WTC11 (cell line): ENCODE measurements around the gene CHRNB4. TPM values are rescaled to one million over a fixed set of nuclear protein-coding genes. Genes with fewer than 3 reads are reported as not detected.

Source experiments
- ATAC-seq: fragments of 200-7000 bp; cut with Tn5 transposase; 2 replicates; pipeline ENCODE4 v1.10.0; 2021; ENCODE audit warnings: mild to moderate bottlenecking, moderate library complexity
- CTCF ChIA-PET: fragments of 300-600 bp; sonication (Branson Sonifier 250); formaldehyde crosslinking; loops from one replicate; lab custom pipeline; 2021; ENCODE audit warnings: antibody characterized with exemption; lab: Charles Lee
- POLR2A ChIA-PET: fragments of 350-600 bp; sonication (Branson Sonifier 250); formaldehyde crosslinking; loops from one replicate; lab custom pipeline; 2021; ENCODE audit warnings: antibody characterized with exemption; lab: Charles Lee
- DNase-seq: peaks from one replicate; pipeline ENCODE4 v3.0.0; 2021; ENCODE audit warnings: low spot score
- H3K27ac Mint-ChIP-seq: 2 replicates; pipeline ENCODE4 v1.8.0; 2021; ENCODE audit warnings: mixed read lengths
- H3K27me3 Mint-ChIP-seq: 2 replicates; pipeline ENCODE4 v1.8.0; 2021; ENCODE audit warnings: low read depth, mild to moderate bottlenecking, moderate library complexity, mixed read lengths
- H3K36me3 Mint-ChIP-seq: 2 replicates; pipeline ENCODE4 v1.8.0; 2021; ENCODE audit warnings: mixed read lengths
- H3K4me1 Mint-ChIP-seq: 2 replicates; pipeline ENCODE4 v1.8.0; 2022; ENCODE audit warnings: mixed read lengths
- H3K4me3 Mint-ChIP-seq: 2 replicates; pipeline ENCODE4 v1.8.0; 2021; ENCODE audit warnings: mild to moderate bottlenecking, moderate library complexity, mixed read lengths
- H3K9me3 Mint-ChIP-seq: 2 replicates; pipeline ENCODE4 v1.8.0; 2021; ENCODE audit warnings: mixed read lengths
- ARID4B ChIP-seq: sonication (generic); formaldehyde crosslinking; IDR thresholded peaks from 2 replicates; pipeline ENCODE4 v1.8.0; 2023; ENCODE audit warnings: missing genetic modification reagents, mild to moderate bottlenecking, borderline replicate concordance
- ATF1 ChIP-seq: sonication (generic); formaldehyde crosslinking; IDR thresholded peaks from 2 replicates; pipeline ENCODE4 v1.8.1; 2023; ENCODE audit warnings: mild to moderate bottlenecking, moderate library complexity, missing genetic modification reagents
- ATF3 ChIP-seq: sonication (generic); formaldehyde crosslinking; conservative IDR thresholded peaks from 2 replicates; pipeline ENCODE4 v1.8.1; 2022; ENCODE audit warnings: mild to moderate bottlenecking, missing genetic modification reagents
- CDX4 ChIP-seq: fragments of 250-450 bp; sonication (Bioruptor Pico); IDR thresholded peaks from 2 replicates; pipeline ENCODE4 v1.9.0; 2021; ENCODE audit warnings: moderate library complexity, mild to moderate bottlenecking, inconsistent platforms, borderline replicate concordance
- CREM ChIP-seq: sonication (generic); formaldehyde crosslinking; IDR thresholded peaks from 2 replicates; pipeline ENCODE4 v1.8.1; 2022; ENCODE audit warnings: mild to moderate bottlenecking, missing genetic modification reagents, moderate library complexity
- E2F5 ChIP-seq: sonication (generic); formaldehyde crosslinking; IDR thresholded peaks from 2 replicates; pipeline ENCODE4 v1.8.1; 2022; ENCODE audit warnings: mild to moderate bottlenecking, moderate library complexity, missing genetic modification reagents
- FOXJ3 ChIP-seq: sonication (generic); formaldehyde crosslinking; IDR thresholded peaks from 2 replicates; pipeline ENCODE4 v1.9.0; 2021; ENCODE audit warnings: missing genetic modification reagents, mild to moderate bottlenecking, borderline replicate concordance
- FOXK1 ChIP-seq: sonication (generic); formaldehyde crosslinking; IDR thresholded peaks from 2 replicates; pipeline ENCODE4 v1.8.0; 2022; ENCODE audit warnings: mild to moderate bottlenecking, moderate library complexity, missing genetic modification reagents
- FOXP1 ChIP-seq: sonication (generic); formaldehyde crosslinking; IDR thresholded peaks from 2 replicates; pipeline ENCODE4 v1.8.0; 2022; ENCODE audit warnings: missing genetic modification reagents, mild to moderate bottlenecking, moderate library complexity, borderline replicate concordance
- FOXP4 ChIP-seq: sonication (generic); formaldehyde crosslinking; IDR thresholded peaks from 2 replicates; pipeline ENCODE4 v1.8.0; 2022; ENCODE audit warnings: mild to moderate bottlenecking, missing genetic modification reagents
- GABPB1 ChIP-seq: sonication (generic); formaldehyde crosslinking; IDR thresholded peaks from 2 replicates; pipeline ENCODE4 v1.8.1; 2023; ENCODE audit warnings: mild to moderate bottlenecking, missing genetic modification reagents
- JAZF1 ChIP-seq: fragments of 250-450 bp; sonication (Bioruptor Pico); IDR thresholded peaks from 2 replicates; pipeline ENCODE4 v1.9.0; 2021; ENCODE audit warnings: moderate library complexity, mild to moderate bottlenecking, inconsistent platforms
- JUN ChIP-seq: sonication (generic); formaldehyde crosslinking; IDR thresholded peaks from 2 replicates; pipeline ENCODE4 v1.8.0; 2023; ENCODE audit warnings: mild to moderate bottlenecking, missing genetic modification reagents
- NFE2L1 ChIP-seq: sonication (generic); formaldehyde crosslinking; IDR thresholded peaks from 2 replicates; pipeline ENCODE4 v1.8.1; 2023; ENCODE audit warnings: missing genetic modification reagents
- NR2C2 ChIP-seq: sonication (generic); formaldehyde crosslinking; IDR thresholded peaks from 2 replicates; pipeline ENCODE4 v1.8.0; 2022; ENCODE audit warnings: mild to moderate bottlenecking, missing genetic modification reagents
- NR3C1 ChIP-seq: sonication (generic); formaldehyde crosslinking; conservative IDR thresholded peaks from 2 replicates; pipeline ENCODE4 v1.8.1; 2023; ENCODE audit warnings: low read depth, mild to moderate bottlenecking, missing genetic modification reagents
- PREB ChIP-seq: sonication (generic); formaldehyde crosslinking; IDR thresholded peaks from 2 replicates; pipeline ENCODE4 v1.8.1; 2022; ENCODE audit warnings: mild to moderate bottlenecking, missing genetic modification reagents, moderate library complexity, borderline replicate concordance
- RELA ChIP-seq: sonication (generic); formaldehyde crosslinking; IDR thresholded peaks from 2 replicates; pipeline ENCODE4 v1.8.1; 2022; ENCODE audit warnings: missing genetic modification reagents, mild to moderate bottlenecking, borderline replicate concordance
- SMAD3 ChIP-seq: sonication (generic); formaldehyde crosslinking; IDR thresholded peaks from 2 replicates; pipeline ENCODE4 v1.8.0; 2022; ENCODE audit warnings: missing genetic modification reagents, mild to moderate bottlenecking, borderline replicate concordance
- TEAD1 ChIP-seq: sonication (generic); formaldehyde crosslinking; IDR thresholded peaks from 2 replicates; pipeline ENCODE4 v1.8.0; 2022; ENCODE audit warnings: mild to moderate bottlenecking, missing genetic modification reagents
- ZBTB21 ChIP-seq: sonication (generic); formaldehyde crosslinking; IDR thresholded peaks from 2 replicates; pipeline ENCODE4 v1.8.1; 2023; ENCODE audit warnings: mild to moderate bottlenecking, missing genetic modification reagents, borderline replicate concordance
- ZNF121 ChIP-seq: sonication (generic); formaldehyde crosslinking; IDR thresholded peaks from 2 replicates; pipeline ENCODE4 v1.8.0; 2023; ENCODE audit warnings: missing genetic modification reagents
- ZNF138 ChIP-seq: sonication (generic); formaldehyde crosslinking; conservative IDR thresholded peaks from 2 replicates; pipeline ENCODE4 v1.8.1; 2022; ENCODE audit warnings: mild to moderate bottlenecking, moderate library complexity, missing genetic modification reagents
- ZNF263 ChIP-seq: sonication (generic); formaldehyde crosslinking; IDR thresholded peaks from 2 replicates; pipeline ENCODE4 v1.8.1; 2022; ENCODE audit warnings: low read depth, mild to moderate bottlenecking, moderate library complexity, missing genetic modification reagents
- ZNF671 ChIP-seq: fragments of 250-450 bp; sonication (Bioruptor Pico); IDR thresholded peaks from 2 replicates; pipeline ENCODE4 v1.8.0; 2021; ENCODE audit warnings: mild to moderate bottlenecking
- total RNA-seq: library from RNA; stranded (reverse); gene quantifications from 3 replicates; pipeline ENCODE4 v1.2.3, GENCODE V29; 2021

The CHRNB4 gene
- total RNA-seq, 1 experiment from 2014 or later, result 10.1 TPM

- no peak overlapping the region for H3K4me3 Mint-ChIP-seq
- TF ChIP-seq ZNF121 (no peak), GABPB1 (CRISPR knock-in tag) (no peak), JAZF1 (CRISPR knock-in tag) (no peak), FOXP1 (no peak), TEAD1 (CRISPR knock-in tag) (no peak), FOXJ3 (CRISPR knock-in tag) (no peak), E2F5 (CRISPR knock-in tag) (no peak), ZNF671 (CRISPR knock-in tag) (no peak), RELA (CRISPR knock-in tag) (no peak), ATF1 (no peak), ATF3 (no peak)
- H3K27ac Mint-ChIP-seq, result no peak overlapping the region
- ATAC-seq (no peak), DNase-seq (no peak)
- ChIA-PET POLR2A (no interaction called here), CTCF (interaction anchor here (0.6 to 0.7 kb wide), 2 partner anchors 18 to 24 kb away, joined by 3 to 5 read pairs; no protein-coding TSS in a partner anchor)
- H3K4me1 Mint-ChIP-seq, result no peaks in the 10 kb centered on the region
- H3K9me3 Mint-ChIP-seq, result peaks cover 3% of the 10 kb centered on the region; the same call in 1 of the 2 replicates
- peaks cover 15% of the 10 kb centered on the region for H3K36me3 Mint-ChIP-seq
- H3K27me3 Mint-ChIP-seq, result no peaks in the 10 kb centered on the region
Observed at GRCh38 chr15:78598348-78598747, 42.7 kb downstream of the CHRNB4 start.

- CTCF ChIA-PET, result interaction anchor here (1.0 kb wide), 1 partner anchor 41 kb away, joined by 3 read pairs; no protein-coding TSS in a partner anchor
- Mint-ChIP-seq H3K27ac (no peak overlapping the region), H3K4me1 (no peaks in the 10 kb centered on the region), H3K9me3 (peaks cover 3% of the 10 kb centered on the region; the same call in 1 of the 2 replicates), H3K4me3 (no peak overlapping the region), H3K27me3 (no peaks in the 10 kb centered on the region), H3K36me3 (peaks cover 19% of the 10 kb centered on the region)
- POLR2A ChIA-PET, result no interaction called here
- ATAC-seq (no peak), DNase-seq (no peak)
- TF ChIP-seq ZNF121, result no peak
- TF ChIP-seq NFE2L1 (CRISPR knock-in tag), result no peak
- no peak for TF ChIP-seq NR3C1 (CRISPR knock-in tag)
- no peak for TF ChIP-seq ZNF138
- no peak for TF ChIP-seq ZNF263 (CRISPR knock-in tag)
- TF ChIP-seq ATF1, result no peak
- no peak for TF ChIP-seq FOXP4
Observed at GRCh38 chr15:78597583-78597982, 43.4 kb downstream of the CHRNB4 start.

- no peak for ATAC-seq
- no peaks in the 10 kb centered on the region for H3K9me3 Mint-ChIP-seq
- no peak overlapping the region for H3K4me3 Mint-ChIP-seq
- peaks cover 7% of the 10 kb centered on the region for H3K4me1 Mint-ChIP-seq
- CTCF ChIA-PET, result interaction anchor here (0.6 to 2.4 kb wide), 2 partner anchors 9 to 24 kb away, joined by 5 to 10 read pairs; partner anchors contain the start of gene CHRNA5
- no peak overlapping the region for H3K27ac Mint-ChIP-seq
- H3K27me3 Mint-ChIP-seq, result no peaks in the 10 kb centered on the region
- DNase-seq, result no peak
- POLR2A ChIA-PET, result interaction anchor here (1.5 kb wide), 1 partner anchor 10 kb away, joined by 4 read pairs; the partner anchor contains the start of gene CHRNA5
- H3K36me3 Mint-ChIP-seq, result no peaks in the 10 kb centered on the region
- no peak for TF ChIP-seq NR2C2 (CRISPR knock-in tag)
- TF ChIP-seq CREM, result no peak
- no peak for TF ChIP-seq JUN (CRISPR knock-in tag)
- no peak for TF ChIP-seq ARID4B (CRISPR knock-in tag)
- no peak for TF ChIP-seq ZBTB21
- no peak for TF ChIP-seq SMAD3 (CRISPR knock-in tag)
- no peak for TF ChIP-seq PREB (CRISPR knock-in tag)
- TF ChIP-seq JAZF1 (CRISPR knock-in tag), result no peak
- no peak for TF ChIP-seq FOXK1 (CRISPR knock-in tag)
- TF ChIP-seq CDX4 (CRISPR knock-in tag), result no peak
Observed at GRCh38 chr15:78574944-78575343, 66.1 kb downstream of the CHRNB4 start.
